K562 (cell line): Measurements from ENCODE around the gene CHERP. TPM values are rescaled to one million over a fixed set of nuclear protein-coding genes. Genes with fewer than 3 reads are reported as not detected.

Experiments
- ATAC-seq: fragments of 200-7000 bp; cut with Tn5 transposase; 3 replicates; pipeline ENCODE4 v1.9.1; 2020; ENCODE audit warnings: moderate library complexity
- BruUV-seq: library from RNA; stranded (reverse); fragments of 400-500 nt; replicated peaks from 2 replicates; lab custom pipeline; 2021; lab: Mats Ljungman, UMichigan
- CTCF ChIA-PET: fragments of 300-600 bp; formaldehyde crosslinking; extraction: SDS; loops from one replicate; lab custom pipeline; 2021; ENCODE audit warnings: low intra/inter-chr PET ratio; lab: Yijun Ruan, JAX
- POLR2A ChIA-PET: fragments of 300-600, 350-650 bp; sonication (Branson Sonifier 250); formaldehyde crosslinking; extraction: SDS; loops from one replicate; lab custom pipeline; 2021; ENCODE audit warnings: antibody characterized with exemption, inconsistent platforms; lab: Yijun Ruan, JAX
- DNase-seq, 4 experiments: peaks; one replicate each; pipeline versions ENCODE4 v3.0.0 to v3.0.0-alpha.2; 2011 to 2018; ENCODE audit warnings: low spot score in 3 of 4, mixed read lengths in 3 of 4; ENCODE audit errors: extremely low read depth in 1 of 4
- FAIRE-seq: peaks from 2 replicates; lab custom pipeline; 2011; peaks lifted over from hg19 to GRCh38; lab: Jason Lieb, UNC
- H2AFZ ChIP-seq: 2 replicates; pipeline ENCODE4 v1.6.0; 2011; ENCODE audit warnings: low read depth, low read length, control low read depth, inconsistent platforms
- H3K27ac ChIP-seq: fragments of 200-600 bp; 3 replicates; pipeline ENCODE4 v1.8.0; 2011; ENCODE audit warnings: low read depth, mild to moderate bottlenecking, control low read depth, inconsistent platforms, low read length, moderate library complexity, mixed read lengths; ENCODE audit errors: extremely low read depth
- H3K27me3 ChIP-seq, 2 experiments: fragments of 300-600 bp in 1 of 2; 2 replicates in 1 of 2; 3 replicates in 1 of 2; pipeline versions ENCODE4 v1.6.0 to v1.8.0; 2011; ENCODE audit warnings: inconsistent platforms in 2 of 2, low read length in 2 of 2, mild to moderate bottlenecking in 1 of 2, mixed read lengths in 1 of 2, moderate library complexity in 1 of 2; ENCODE audit not compliant: control insufficient read depth in 2 of 2, insufficient read depth in 2 of 2
- H3K36me3 ChIP-seq: fragments of 300-600 bp; 3 replicates; pipeline ENCODE4 v1.8.0; 2011; ENCODE audit warnings: mild to moderate bottlenecking, low read length, inconsistent platforms; ENCODE audit not compliant: control insufficient read depth, insufficient read depth
- H3K4me1 ChIP-seq, 2 experiments: fragments of 200-600 bp in 1 of 2; replicated peaks in 1 of 2; 2 replicates in 1 of 2; 3 replicates in 1 of 2; pipeline versions ENCODE4 v1.5.1 to v1.8.0; 2011; ENCODE audit warnings: inconsistent platforms in 2 of 2, low read length in 2 of 2, mild to moderate bottlenecking in 1 of 2, mixed read lengths in 1 of 2, moderate library complexity in 1 of 2; ENCODE audit not compliant: control insufficient read depth in 2 of 2, insufficient read depth in 2 of 2
- H3K4me2 ChIP-seq: 2 replicates; pipeline ENCODE4 v1.6.1; 2011; ENCODE audit warnings: low read length, control low read depth, inconsistent platforms, mixed read lengths; ENCODE audit not compliant: insufficient read depth
- H3K4me3 ChIP-seq: fragments of 200-600 bp; sonication (generic), shearing (Covaris generic); 2 replicates; pipeline ENCODE4 v1.5.1; 2016; ENCODE audit warnings: control low read depth, inconsistent platforms
- H3K79me2 ChIP-seq: fragments of 200-600 bp; 3 replicates; pipeline ENCODE4 v1.8.0; 2011; ENCODE audit warnings: low read length, inconsistent platforms; ENCODE audit not compliant: control insufficient read depth, insufficient read depth
- H3K9ac ChIP-seq, 2 experiments: 2 replicates each; pipeline versions ENCODE4 v1.6.0 to v1.6.1; 2011; ENCODE audit warnings: low read depth in 2 of 2, low read length in 2 of 2, control low read depth in 1 of 2, inconsistent platforms in 1 of 2, mild to moderate bottlenecking in 1 of 2, mixed read lengths in 1 of 2; ENCODE audit not compliant: insufficient read depth in 1 of 2
- H3K9me1 ChIP-seq: one replicate; pipeline ENCODE4 v1.6.0; 2011; ENCODE audit warnings: inconsistent platforms, mild to moderate bottlenecking, low read length, moderate library complexity; ENCODE audit not compliant: control insufficient read depth, insufficient read depth
- H3K9me3 ChIP-seq: replicated peaks from 2 replicates; pipeline ENCODE4 v1.5.1; 2011; ENCODE audit warnings: low read depth, low read length, inconsistent platforms; ENCODE audit not compliant: control insufficient read depth, insufficient read depth
- H4K20me1 ChIP-seq: replicated peaks from 2 replicates; pipeline ENCODE4 v1.6.1; 2011; ENCODE audit warnings: low read length, inconsistent platforms, mixed read lengths; ENCODE audit not compliant: control insufficient read depth, insufficient read depth
- POLR2A ChIP-seq: fragments of 450-650 bp; conservative IDR thresholded peaks from 2 replicates; pipeline ENCODE4 v1.6.1; 2016
- POLR2G ChIP-seq: fragments of 200-400 bp; formaldehyde crosslinking; IDR thresholded peaks from 2 replicates; pipeline ENCODE4 v1.6.1; 2017; ENCODE audit warnings: low read depth, mild to moderate bottlenecking, antibody characterized with exemption, low read length, moderate library complexity
- RBFOX2 ChIP-seq: fragments of 200-400 bp; formaldehyde crosslinking; IDR thresholded peaks from 2 replicates; pipeline ENCODE4 v1.6.1; 2017; ENCODE audit warnings: low read depth, mild to moderate bottlenecking, low read length, moderate library complexity
- RBM22 ChIP-seq: fragments of 200-400 bp; formaldehyde crosslinking; IDR thresholded peaks from 2 replicates; pipeline ENCODE4 v1.6.1; 2018; ENCODE audit warnings: low read length, low read depth; ENCODE audit not compliant: poor library complexity, severe bottlenecking
- TBL1XR1 ChIP-seq, 2 experiments: IDR thresholded peaks; 2 replicates each; pipeline ENCODE4 v1.6.1; 2012; ENCODE audit warnings: improper control_type of control experiment in 2 of 2, low read length in 2 of 2, mild to moderate bottlenecking in 1 of 2
- ZBED1 ChIP-seq: IDR thresholded peaks from 2 replicates; pipeline ENCODE4 v1.6.1; 2014
- ZFP36 ChIP-seq: fragments of 150-350 bp; IDR thresholded peaks from 2 replicates; pipeline ENCODE4 v1.6.1; 2018; ENCODE audit warnings: low read length, low read depth; ENCODE audit not compliant: partially characterized antibody
- ZNF143 ChIP-seq: sonication (generic); formaldehyde crosslinking; IDR thresholded peaks from 2 replicates; pipeline ENCODE4 v1.9.0; 2022; ENCODE audit warnings: mild to moderate bottlenecking, missing genetic modification reagents
- WGBS: fragments of 100-300 bp; shearing (Covaris generic); methylation state at CpG from one replicate; pipeline ENCODE4 v1.1.6; 2016; ENCODE audit warnings: low coverage, mixed read lengths; ENCODE audit not compliant: insufficient coverage; ENCODE audit errors: missing lambda C conversion rate; 5-methylcytosine and 5-hydroxymethylcytosine counted together
- in situ Hi-C: fragments of 300-500 bp; cut with MboI; formaldehyde crosslinking; loops from 4 replicates; pipeline ENCODE4 v1.15.0; 2018; ENCODE audit warnings: inconsistent platforms, mixed read lengths
- intact Hi-C: fragments of 100-400 bp; cut with micrococcal nuclease; formaldehyde crosslinking; loops from 2 replicates; pipeline ENCODE4 v1.14.2; 2022
- polyA plus RNA-seq, 8 experiments: library from polyadenylated mRNA; depleted of rRNA in 4 of 8; stranded (reverse) in 5 of 8; unstranded in 3 of 8; fragments of >200 nt; fragmentation: Nextera tagmentation in 2 of 8; fragmentation: Illumina TruSeq in 1 of 8; extraction: Ambion mirVana in 2 of 8; extraction: Trizol in 1 of 8; gene quantifications; 2 replicates each; pipeline versions ENCODE4 v1.2.1 to v1.2.3, GENCODE V29; 2011 to 2014; ENCODE audit warnings: inconsistent platforms in 1 of 8, missing spikeins in 1 of 8
- total RNA-seq, 7 experiments: library from RNA; depleted of rRNA in 6 of 7; stranded (reverse); fragments of >200 nt in 6 of 7; fragmentation: Illumina TruSeq in 2 of 7; extraction: Trizol in 2 of 7; gene quantifications; 2 replicates each; pipeline versions ENCODE4 v1.2.1 to v1.2.3, GENCODE V29; 2011 to 2021; ENCODE audit warnings: low replicate concordance in 1 of 7

CHERP gene
- total and polyA plus RNA-seq, 9 of the 15 experiments (the other 6 are each of a cell fraction or from before 2014, with no cell fraction given): 0.60 to 85.1 (median 7.8) TPM

DNA sequence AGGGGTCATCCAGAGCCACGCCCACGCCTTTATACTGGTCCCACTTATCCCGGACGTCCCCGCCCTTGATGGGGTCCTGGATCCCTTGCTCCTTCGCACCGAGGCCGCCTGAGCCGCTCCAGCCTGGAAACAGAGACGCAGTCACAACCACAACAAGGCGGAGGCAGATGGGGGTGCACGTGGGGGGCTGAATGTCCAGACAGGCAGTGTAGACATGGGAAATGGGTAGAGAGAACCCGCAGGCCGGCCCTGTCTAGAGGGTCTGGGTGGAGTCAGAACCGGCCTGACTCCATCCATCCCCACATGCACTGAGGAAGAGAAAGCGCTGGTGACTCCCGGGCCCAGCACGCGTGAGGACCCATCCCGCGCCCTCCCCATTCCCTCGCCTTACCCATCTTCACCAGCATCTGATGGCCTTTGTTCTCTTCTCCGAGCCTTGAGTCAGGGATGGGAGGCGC is 23.0 kb downstream of the CHERP start:
- POLR2A ChIA-PET: interaction anchor here (0.9 to 1.0 kb wide), 2 partner anchors 11 to 111 kb away, joined by 3 to 4 read pairs; no protein-coding TSS in a partner anchor
- peaks cover 0 to 14% of the 10 kb centered on the region in 2 experiments; a peak in 2 of 5 replicates for H3K4me1 ChIP-seq
- no peak for ATAC-seq
- peaks cover 83% of the 10 kb centered on the region for H3K36me3 ChIP-seq
- no peaks in the 10 kb centered on the region for H3K9me3 ChIP-seq
- H3K9me1 ChIP-seq: no peaks in the 10 kb centered on the region
- H3K79me2 ChIP-seq: no peaks in the 10 kb centered on the region
- no peak overlapping the region for H2AFZ ChIP-seq
- intact Hi-C loops (no loop called here), in situ Hi-C loops (no loop called here)
- peaks cover 9% of the 10 kb centered on the region; the same call in 1 of the 2 replicates for H4K20me1 ChIP-seq
- WGBS: 93% methylated on average over 21 of the region's 24 CpGs
- DNase-seq: peak in 1 of 4 experiments; percentile 31
- no peaks in the 10 kb centered on the region for H3K27me3 ChIP-seq
- CTCF ChIA-PET: no interaction called here
- BruUV-seq: no TSS peak
- no peak overlapping the region for H3K4me3 ChIP-seq
- no peak for FAIRE-seq
- no peak overlapping the region for H3K27ac ChIP-seq
- H3K9ac ChIP-seq: no peak overlapping the region
- TF ChIP-seq ZBED1: no peak
- peak; percentile 5; the same call in 1 of the 2 replicates for TF ChIP-seq POLR2A
- peak; percentile 56; the same call in 1 of the 2 replicates for TF ChIP-seq RBFOX2
- TF ChIP-seq POLR2G: peak; percentile 65
- no peak for TF ChIP-seq ZFP36
- TF ChIP-seq RBM22: peak; percentile 26
- TF ChIP-seq ZNF143 (CRISPR knock-in tag): no peak
- no peak for TF ChIP-seq TBL1XR1 (IDR thresholded peaks at IDR 0.05; ENCODE audit: low read length in 2 of 2)
- no peak overlapping the region for H3K4me2 ChIP-seq
